PC-3 (cell line): ENCODE measurements around the gene DOCK1. TPM values are rescaled to one million over a fixed set of nuclear protein-coding genes. Genes with fewer than 3 reads are reported as not detected.

Source experiments
- ATAC-seq: fragments of 200-7000 bp; cut with Tn5 transposase; 2 replicates; pipeline ENCODE4 v1.9.1; 2020; ENCODE audit warnings: mild to moderate bottlenecking, moderate library complexity
- BruUV-seq: library from RNA; stranded (reverse); fragments of 400-500 nt; replicated peaks from 2 replicates; lab custom pipeline; 2021; lab: Mats Ljungman, UMichigan
- CTCF ChIA-PET: fragments of 300-600 bp; sonication (Branson Sonifier 250); formaldehyde crosslinking; loops from one replicate; lab custom pipeline; 2022; ENCODE audit warnings: antibody characterized with exemption; lab: Charles Lee
- POLR2A ChIA-PET: fragments of 300-600 bp; sonication (Branson Sonifier 250); formaldehyde crosslinking; loops from one replicate; lab custom pipeline; 2022; ENCODE audit warnings: antibody characterized with exemption; ENCODE audit not compliant: unreplicated experiment; lab: Charles Lee
- DNase-seq: peaks from one replicate; pipeline ENCODE4 v3.0.0-alpha.2; 2015
- H2AFZ ChIP-seq: fragments of 300-600 bp; sonication (generic); 2 replicates; pipeline ENCODE4 v1.6.0; 2016; ENCODE audit warnings: antibody characterized with exemption, low read length
- H3F3A ChIP-seq: fragments of 300-600 bp; sonication (generic); one replicate; pipeline ENCODE4 v1.6.0; 2017; ENCODE audit warnings: antibody characterized with exemption, low read length, control low read depth, mild to moderate bottlenecking; ENCODE audit not compliant: unreplicated experiment
- H3K27ac ChIP-seq: fragments of 300-600 bp; sonication (generic); 2 replicates; pipeline ENCODE4 v1.5.1; 2016; ENCODE audit warnings: mild to moderate bottlenecking, low read length
- H3K27me3 ChIP-seq: fragments of 300-600 bp; sonication (generic); 2 replicates; pipeline ENCODE4 v1.6.1; 2016; ENCODE audit warnings: low read length, mixed read lengths
- H3K36me3 ChIP-seq: fragments of 300-600 bp; sonication (generic); 2 replicates; pipeline ENCODE4 v1.6.1; 2016; ENCODE audit warnings: low read depth, mixed run types, low read length, mixed read lengths
- H3K4me1 ChIP-seq: fragments of 300-600 bp; sonication (generic); 2 replicates; pipeline ENCODE4 v1.5.1; 2016; ENCODE audit warnings: low read length; ENCODE audit not compliant: insufficient read depth
- H3K4me2 ChIP-seq: fragments of 300-600 bp; sonication (generic); 2 replicates; pipeline ENCODE4 v1.6.0; 2016; ENCODE audit warnings: low read length
- H3K4me3 ChIP-seq: fragments of 300-600 bp; sonication (generic); 2 replicates; pipeline ENCODE4 v1.5.1; 2016; ENCODE audit warnings: mild to moderate bottlenecking, low read length, mixed read lengths
- H3K79me2 ChIP-seq: fragments of 300-600 bp; sonication (generic); 2 replicates; pipeline ENCODE4 v1.6.1; 2017; ENCODE audit warnings: low read length, mixed read lengths
- H3K9ac ChIP-seq: fragments of 300-600 bp; sonication (generic); 2 replicates; pipeline ENCODE4 v1.6.0; 2016; ENCODE audit warnings: mild to moderate bottlenecking, low read length
- H3K9me2 ChIP-seq: fragments of 300-600 bp; sonication (generic); replicated peaks from 2 replicates; pipeline ENCODE4 v1.6.1; 2016; ENCODE audit warnings: mixed run types, low read length, mixed read lengths
- H3K9me3 ChIP-seq: fragments of 300-600 bp; sonication (generic); 2 replicates; pipeline ENCODE4 v1.6.1; 2016; ENCODE audit warnings: low read length, mixed read lengths
- H4K20me1 ChIP-seq: fragments of 300-600 bp; sonication (generic); 2 replicates; pipeline ENCODE4 v1.6.1; 2016; ENCODE audit warnings: low read length, mixed read lengths
- CTCF ChIP-seq: fragments of 300-600 bp; sonication (generic); conservative IDR thresholded peaks from 2 replicates; pipeline ENCODE4 v1.5.1; 2017; ENCODE audit warnings: antibody characterized with exemption, low read depth, mild to moderate bottlenecking, low read length
- EZH2 ChIP-seq: fragments of 300-600 bp; sonication (generic); IDR thresholded peaks from one replicate; pipeline ENCODE4 v1.6.1; 2017; ENCODE audit warnings: antibody characterized with exemption, mild to moderate bottlenecking, low read length; ENCODE audit not compliant: unreplicated experiment
- EZH2phosphoT487 ChIP-seq: fragments of 300-600 bp; sonication (generic); IDR thresholded peaks from 2 replicates; pipeline ENCODE4 v1.6.1; 2018; ENCODE audit warnings: mild to moderate bottlenecking, antibody characterized with exemption, low read length, borderline replicate concordance
- intact Hi-C: fragments of 100-400 bp; cut with micrococcal nuclease; formaldehyde crosslinking; loops from 2 replicates; pipeline ENCODE4 v1.9.0; 2023
- total RNA-seq: library from RNA; depleted of rRNA; stranded (reverse); fragments of >200 nt; gene quantifications from 2 replicates; pipeline ENCODE4 v1.2.3, GENCODE V29; 2014

DOCK1 gene
- total RNA-seq, 1 experiment from 2014 or later = 34.3 TPM

GRCh38 chr10:127015373-127015772 is 110.1 kb downstream of the DOCK1 start:
- no peaks in the 10 kb centered on the region for H3K27me3 ChIP-seq
- ChIA-PET POLR2A (no interaction called here), CTCF (no interaction called here)
- ATAC-seq = no peak
- no peaks in the 10 kb centered on the region for H3K9me3 ChIP-seq
- no peak overlapping the region for H2AFZ ChIP-seq
- H4K20me1 ChIP-seq = peaks cover 3% of the 10 kb centered on the region; the same call in 1 of the 2 replicates
- peaks cover 26% of the 10 kb centered on the region for H3K4me1 ChIP-seq
- no peak overlapping the region for H3K27ac ChIP-seq
- H3F3A ChIP-seq = no peaks in the 10 kb centered on the region
- H3K9me2 ChIP-seq = no peaks in the 10 kb centered on the region
- intact Hi-C loops = no loop called here
- DNase-seq = no peak
- no peak overlapping the region for H3K4me3 ChIP-seq
- BruUV-seq = no TSS peak
- H3K36me3 ChIP-seq = no peaks in the 10 kb centered on the region
- no peak overlapping the region for H3K9ac ChIP-seq
- no peak for TF ChIP-seq CTCF
- TF ChIP-seq EZH2 = no peak
- no peak for TF ChIP-seq EZH2phosphoT487
- H3K4me2 ChIP-seq = no peak overlapping the region
- H3K79me2 ChIP-seq = no peaks in the 10 kb centered on the region

GRCh38 chr10:127016331-127016730 is 111.1 kb downstream of the DOCK1 start:
- Histone ChIP-seq H3K4me3 (no peak overlapping the region), H3K36me3 (no peaks in the 10 kb centered on the region), H3F3A (no peaks in the 10 kb centered on the region), H3K9me3 (no peaks in the 10 kb centered on the region), H3K4me2 (no peak overlapping the region), H3K9ac (no peak overlapping the region), H2AFZ (no peak overlapping the region), H3K27me3 (no peaks in the 10 kb centered on the region), H3K27ac (no peak overlapping the region), H3K4me1 (peaks cover 26% of the 10 kb centered on the region), H3K79me2 (no peaks in the 10 kb centered on the region), H3K9me2 (no peaks in the 10 kb centered on the region), H4K20me1 (peaks cover 3% of the 10 kb centered on the region; the same call in 1 of the 2 replicates)
- POLR2A ChIA-PET = no interaction called here
- intact Hi-C loops = no loop called here
- ATAC-seq (no peak), DNase-seq (no peak)
- TF ChIP-seq CTCF (no peak), EZH2phosphoT487 (no peak), EZH2 (no peak)
- no TSS peak for BruUV-seq
- CTCF ChIA-PET = no interaction called here

- H3F3A ChIP-seq = no peaks in the 10 kb centered on the region
- H3K9me2 ChIP-seq = no peaks in the 10 kb centered on the region
- DNase-seq (no peak), ATAC-seq (no peak)
- no peaks in the 10 kb centered on the region for H4K20me1 ChIP-seq
- H3K27ac ChIP-seq = no peak overlapping the region
- ChIA-PET POLR2A (no interaction called here), CTCF (no interaction called here)
- H2AFZ ChIP-seq = no peak overlapping the region
- no peak for TF ChIP-seq CTCF
- no peak for TF ChIP-seq EZH2phosphoT487
- H3K4me3 ChIP-seq = no peak overlapping the region
- no peaks in the 10 kb centered on the region for H3K36me3 ChIP-seq
- no peaks in the 10 kb centered on the region for H3K79me2 ChIP-seq
- no peaks in the 10 kb centered on the region for H3K27me3 ChIP-seq
- BruUV-seq = no TSS peak
- intact Hi-C loops = no loop called here
- no peak overlapping the region for H3K9ac ChIP-seq
- H3K4me1 ChIP-seq = peaks cover 17% of the 10 kb centered on the region
- no peaks in the 10 kb centered on the region for H3K9me3 ChIP-seq
- H3K4me2 ChIP-seq = no peak overlapping the region
Measured at GRCh38 chr10:127017541-127018297, 112.5 kb downstream of the DOCK1 start.
